Cardiac muscle cell (in vitro differentiated cells and primary cell): ENCODE results near the gene CCSER1. TPM values are rescaled to one million over a fixed set of nuclear protein-coding genes. Genes with fewer than 3 reads are reported as not detected.

ENCODE experiments used
- DNase-seq, 2 donors: peaks; one replicate each; pipeline versions ENCODE4 v3.0.0 to v3.0.0-alpha.2; 2010 to 2017; ENCODE audit warnings: low read depth in 1 of 2, low spot score in 1 of 2
- H3K27ac ChIP-seq: fragments of 200-600 bp; sonication (generic); 2 replicates; pipeline ENCODE4 v1.5.1; 2016
- H3K27me3 ChIP-seq: fragments of 200-600 bp; sonication (generic); 2 replicates; pipeline ENCODE4 v1.6.0; 2016; ENCODE audit warnings: control low read depth
- H3K36me3 ChIP-seq: fragments of 200-600 bp; sonication (generic); 2 replicates; pipeline ENCODE4 v1.5.1; 2016; ENCODE audit warnings: control low read depth
- H3K4me1 ChIP-seq: fragments of 200-600 bp; sonication (generic); 2 replicates; pipeline ENCODE4 v1.8.1; 2017; ENCODE audit warnings: low read depth, mild to moderate bottlenecking, mixed run types
- H3K4me3 ChIP-seq: fragments of 200-600 bp; sonication (generic); 2 replicates; pipeline ENCODE4 v1.5.1; 2016; ENCODE audit warnings: mild to moderate bottlenecking
- H3K9me3 ChIP-seq: fragments of 200-600 bp; sonication (generic); 2 replicates; pipeline ENCODE4 v1.5.1; 2017; ENCODE audit warnings: low read depth, mild to moderate bottlenecking, control low read depth
- CTCF ChIP-seq: IDR thresholded peaks from 2 replicates; pipeline ENCODE4 v1.5.1; 2012; ENCODE audit warnings: low read depth, mild to moderate bottlenecking, low read length
- polyA plus RNA-seq: library from polyadenylated mRNA; unstranded; fragments of >200 nt; fragmentation: Nextera tagmentation; extraction: Ambion mirVana; gene quantifications from 2 replicates; pipeline ENCODE4 v1.2.1, GENCODE V29; 2016
- total RNA-seq: library from RNA; depleted of rRNA; stranded (reverse); fragments of >200 nt; gene quantifications from 2 replicates; pipeline ENCODE4 v1.2.3, GENCODE V29; 2016

CCSER1 gene
- total and polyA plus RNA-seq, 2 experiments from 2014 or later: 0.77 to 3.6 TPM

DNA sequence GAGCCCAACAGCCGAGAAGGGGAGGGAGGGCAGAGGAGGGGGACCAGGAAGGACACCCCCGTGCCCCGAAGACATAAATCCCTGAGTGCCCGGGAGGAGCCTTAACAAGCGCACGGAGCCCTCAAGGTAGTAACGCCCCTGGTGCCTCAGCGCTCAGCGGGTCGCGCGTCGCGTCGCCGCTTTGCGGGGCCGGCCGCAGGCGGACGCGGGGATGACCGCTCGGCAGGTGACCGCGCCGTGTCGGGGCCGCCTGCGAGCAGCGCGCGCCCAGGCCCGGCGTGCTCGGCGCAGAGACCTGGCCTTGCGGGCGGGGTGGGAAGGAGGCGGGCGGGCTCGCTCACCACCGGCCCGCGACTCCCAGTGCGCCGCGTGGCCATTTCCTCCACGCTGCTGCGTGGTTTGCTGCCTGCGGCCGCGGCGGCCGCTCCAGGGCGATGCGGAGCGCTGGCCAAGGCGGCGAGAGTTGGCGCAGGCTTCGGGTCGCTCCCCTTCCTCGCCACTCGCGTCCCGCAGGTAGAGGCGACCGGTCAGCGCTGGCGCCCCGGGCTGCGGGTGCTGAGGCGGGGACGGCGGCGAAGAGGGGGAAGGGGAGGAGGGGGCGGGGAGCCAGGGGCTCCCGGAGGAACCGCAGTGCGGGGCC is 632 bp downstream of the CCSER1 start:
- peaks cover 61% of the 10 kb centered on the region for H3K27me3 ChIP-seq
- no peaks in the 10 kb centered on the region for H3K36me3 ChIP-seq
- DNase-seq: peak; percentile 9 to 60
- no peak overlapping the region for H3K27ac ChIP-seq
- no peak for TF ChIP-seq CTCF
- H3K9me3 ChIP-seq: no peaks in the 10 kb centered on the region
- H3K4me1 ChIP-seq: peaks cover 4% of the 10 kb centered on the region
- H3K4me3 ChIP-seq: peak overlapping the region; percentile 95

DNA sequence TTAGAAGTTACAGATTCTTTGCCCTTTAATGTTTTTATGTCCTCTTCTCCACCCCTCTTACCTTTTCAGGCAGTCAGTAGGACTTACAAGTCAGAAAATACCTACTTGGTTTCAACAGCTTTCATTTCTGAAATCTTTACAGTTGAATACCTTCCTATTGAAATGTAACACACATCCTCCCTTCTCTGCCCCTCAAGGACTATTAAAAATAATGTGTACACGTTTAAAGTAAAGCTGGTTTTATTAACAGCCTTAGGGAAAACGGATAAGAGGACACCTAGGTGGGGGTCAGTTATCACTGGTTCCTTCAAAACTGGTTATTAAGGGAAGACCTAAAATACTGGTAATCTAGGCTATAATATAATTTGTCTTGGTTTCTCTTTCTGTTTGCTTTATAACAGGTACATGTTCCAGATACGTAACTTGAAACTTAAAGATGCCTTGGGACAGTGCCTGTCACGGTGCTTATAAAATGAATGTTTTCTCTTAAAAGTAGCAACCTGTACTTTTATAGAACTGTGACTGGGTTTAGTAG is 1.8 kb downstream of the CCSER1 start:
- DNase-seq: no peak
- peaks cover 4% of the 10 kb centered on the region for H3K4me1 ChIP-seq
- H3K27ac ChIP-seq: no peak overlapping the region
- no peaks in the 10 kb centered on the region for H3K9me3 ChIP-seq
- TF ChIP-seq CTCF: no peak
- no peaks in the 10 kb centered on the region for H3K36me3 ChIP-seq
- H3K27me3 ChIP-seq: peaks cover 62% of the 10 kb centered on the region
- peak overlapping the region; percentile 95 for H3K4me3 ChIP-seq

DNA sequence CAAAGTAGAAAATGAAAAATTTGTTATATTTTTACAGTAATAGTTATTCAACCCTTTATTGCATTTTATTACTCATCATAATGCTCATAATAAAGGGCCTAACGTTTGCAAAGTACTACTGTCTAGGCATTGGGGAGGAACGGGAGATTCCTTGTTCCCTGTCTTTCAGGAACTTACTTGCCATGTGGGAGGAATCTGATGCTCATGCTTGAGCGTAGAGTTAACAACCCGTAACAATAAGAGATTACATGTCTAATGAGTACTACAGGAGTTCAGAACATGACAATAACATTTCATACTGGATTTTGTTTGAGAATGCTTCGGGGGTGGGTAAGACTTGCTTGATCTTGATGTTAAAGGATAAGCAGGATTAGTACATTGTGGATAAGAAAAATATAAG is 2.9 kb downstream of the CCSER1 start:
- Histone ChIP-seq H3K9me3 (no peaks in the 10 kb centered on the region), H3K27me3 (peaks cover 58% of the 10 kb centered on the region), H3K4me3 (no peak overlapping the region)

GRCh38 chr4:90137555-90137954 is 10.4 kb downstream of the CCSER1 start:
- H3K27ac ChIP-seq: no peak overlapping the region
- no peak for TF ChIP-seq CTCF
- peak in 1 of 2 donors; percentile 15 for DNase-seq
- no peaks in the 10 kb centered on the region for H3K9me3 ChIP-seq
- no peak overlapping the region for H3K4me3 ChIP-seq
- H3K27me3 ChIP-seq: peaks cover 6% of the 10 kb centered on the region
- no peaks in the 10 kb centered on the region for H3K36me3 ChIP-seq
- H3K4me1 ChIP-seq: no peaks in the 10 kb centered on the region

More for the DNA sequence above, 2.9 kb downstream of the CCSER1 start:
- Histone ChIP-seq H3K27ac (no peak overlapping the region), H3K36me3 (no peaks in the 10 kb centered on the region), H3K4me1 (peaks cover 4% of the 10 kb centered on the region)
- no peak for DNase-seq
- TF ChIP-seq CTCF: no peak

- Histone ChIP-seq H3K27me3 (no peaks in the 10 kb centered on the region), H3K9me3 (no peaks in the 10 kb centered on the region), H3K36me3 (no peaks in the 10 kb centered on the region), H3K4me3 (no peak overlapping the region), H3K4me1 (no peaks in the 10 kb centered on the region), H3K27ac (no peak overlapping the region)
- DNase-seq: no peak
- TF ChIP-seq CTCF: no peak
These were observed 14.9 kb downstream of the CCSER1 start for GRCh38 chr4:90142081-90142480.
